ENCODE data around the gene GRAMD4.
A peak's percentile ranks its signal among the peaks of the same experiment; 100 is the strongest.
"Not testable (repeated sequence)": the region's sequence is repeated elsewhere in the genome, so short reads cannot be mapped to it uniquely, and the experiment has no call there.

GRAMD4 gene

DNA sequence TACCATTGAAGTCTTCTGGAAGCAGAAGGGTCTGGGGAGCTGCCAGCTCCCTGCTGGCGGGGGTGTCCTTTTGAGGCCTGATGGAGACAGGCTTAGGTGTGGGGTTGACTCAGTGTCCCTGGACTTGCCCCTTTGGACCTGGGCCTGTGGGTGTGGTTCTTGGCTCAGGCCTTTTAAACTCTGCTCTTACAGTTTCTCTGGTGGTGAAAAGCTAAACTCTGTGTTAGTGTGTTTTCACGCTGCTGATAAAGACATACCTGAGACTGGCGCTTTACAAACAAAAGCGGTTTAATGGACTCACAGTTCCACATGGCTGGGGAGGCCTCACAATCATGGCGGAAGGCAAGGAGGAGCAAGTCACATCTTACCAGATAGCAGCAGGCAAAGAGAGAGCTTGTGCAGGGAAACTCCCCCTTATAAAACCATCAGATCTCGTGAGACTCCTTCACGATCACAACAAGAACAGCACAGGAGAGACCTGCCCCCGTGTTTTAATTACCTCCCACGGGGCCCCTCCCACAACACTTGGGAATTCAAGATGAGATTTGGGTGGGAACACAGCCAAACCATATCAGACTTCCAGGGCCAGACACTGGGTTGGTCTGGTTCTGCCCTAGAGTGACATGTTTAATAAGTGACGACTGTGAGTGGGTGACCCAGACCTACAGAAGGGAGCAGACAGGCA is 26.5 kb downstream of the GRAMD4 start:
- Histone ChIP-seq H3K4me3 (ENCODE audit: low read depth, low read length) (no peak overlapping the region), H3K27me3 (replicated peaks) (no peaks in the 10 kb centered on the region), H3K36me3 (replicated peaks) (no peaks in the 10 kb centered on the region), H3K27ac (no peak overlapping the region)
- no peak for DNase-seq
- in situ Hi-C loops (cut with HindIII; ENCODE audit: low pct_ligation_motif_present, low sequenced_read_pairs), result no loop called here
- TF ChIP-seq, protein P1, sequence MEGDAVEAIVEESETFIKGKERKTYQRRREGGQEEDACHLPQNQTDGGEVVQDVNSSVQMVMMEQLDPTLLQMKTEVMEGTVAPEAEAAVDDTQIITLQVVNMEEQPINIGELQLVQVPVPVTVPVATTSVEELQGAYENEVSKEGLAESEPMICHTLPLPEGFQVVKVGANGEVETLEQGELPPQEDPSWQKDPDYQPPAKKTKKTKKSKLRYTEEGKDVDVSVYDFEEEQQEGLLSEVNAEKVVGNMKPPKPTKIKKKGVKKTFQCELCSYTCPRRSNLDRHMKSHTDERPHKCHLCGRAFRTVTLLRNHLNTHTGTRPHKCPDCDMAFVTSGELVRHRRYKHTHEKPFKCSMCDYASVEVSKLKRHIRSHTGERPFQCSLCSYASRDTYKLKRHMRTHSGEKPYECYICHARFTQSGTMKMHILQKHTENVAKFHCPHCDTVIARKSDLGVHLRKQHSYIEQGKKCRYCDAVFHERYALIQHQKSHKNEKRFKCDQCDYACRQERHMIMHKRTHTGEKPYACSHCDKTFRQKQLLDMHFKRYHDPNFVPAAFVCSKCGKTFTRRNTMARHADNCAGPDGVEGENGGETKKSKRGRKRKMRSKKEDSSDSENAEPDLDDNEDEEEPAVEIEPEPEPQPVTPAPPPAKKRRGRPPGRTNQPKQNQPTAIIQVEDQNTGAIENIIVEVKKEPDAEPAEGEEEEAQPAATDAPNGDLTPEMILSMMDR (IDR thresholded peaks at IDR 0.05; ENCODE audit: low read depth, low read length, missing control alignments), result no peak

DNA sequence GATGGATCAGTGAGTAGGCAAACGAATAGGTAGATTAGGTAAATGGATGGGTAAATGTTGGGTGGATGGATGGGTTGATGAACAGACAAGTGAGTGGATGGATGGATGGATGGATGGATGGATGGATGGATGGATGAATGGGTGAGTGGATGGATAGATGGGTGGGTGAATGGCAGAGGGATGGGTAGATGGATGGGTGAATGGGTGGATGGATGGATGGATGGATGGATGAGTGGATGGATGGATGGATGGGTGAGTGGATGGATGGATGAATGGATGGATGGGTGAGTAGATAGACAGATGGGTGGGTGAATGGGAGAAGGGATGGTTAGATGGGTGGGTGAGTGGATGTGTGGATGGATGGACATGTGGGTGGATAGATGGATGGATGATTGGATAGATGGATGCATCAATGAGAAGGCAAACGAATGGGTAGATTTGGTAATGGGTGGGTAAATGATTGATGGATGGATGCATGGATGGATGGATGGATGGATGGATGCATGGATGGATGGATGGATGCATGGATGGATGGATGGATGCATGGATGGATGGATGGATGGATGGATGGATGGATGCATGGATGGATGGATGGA is 28.1 kb downstream of the GRAMD4 start:
- DNase-seq; H3K36me3 ChIP-seq (replicated peaks); H3K4me3 ChIP-seq (ENCODE audit: low read depth, low read length); in situ Hi-C loops (cut with HindIII; ENCODE audit: low pct_ligation_motif_present, low sequenced_read_pairs); H3K27me3 ChIP-seq (replicated peaks); H3K27ac ChIP-seq: not testable (repeated sequence)

DNA sequence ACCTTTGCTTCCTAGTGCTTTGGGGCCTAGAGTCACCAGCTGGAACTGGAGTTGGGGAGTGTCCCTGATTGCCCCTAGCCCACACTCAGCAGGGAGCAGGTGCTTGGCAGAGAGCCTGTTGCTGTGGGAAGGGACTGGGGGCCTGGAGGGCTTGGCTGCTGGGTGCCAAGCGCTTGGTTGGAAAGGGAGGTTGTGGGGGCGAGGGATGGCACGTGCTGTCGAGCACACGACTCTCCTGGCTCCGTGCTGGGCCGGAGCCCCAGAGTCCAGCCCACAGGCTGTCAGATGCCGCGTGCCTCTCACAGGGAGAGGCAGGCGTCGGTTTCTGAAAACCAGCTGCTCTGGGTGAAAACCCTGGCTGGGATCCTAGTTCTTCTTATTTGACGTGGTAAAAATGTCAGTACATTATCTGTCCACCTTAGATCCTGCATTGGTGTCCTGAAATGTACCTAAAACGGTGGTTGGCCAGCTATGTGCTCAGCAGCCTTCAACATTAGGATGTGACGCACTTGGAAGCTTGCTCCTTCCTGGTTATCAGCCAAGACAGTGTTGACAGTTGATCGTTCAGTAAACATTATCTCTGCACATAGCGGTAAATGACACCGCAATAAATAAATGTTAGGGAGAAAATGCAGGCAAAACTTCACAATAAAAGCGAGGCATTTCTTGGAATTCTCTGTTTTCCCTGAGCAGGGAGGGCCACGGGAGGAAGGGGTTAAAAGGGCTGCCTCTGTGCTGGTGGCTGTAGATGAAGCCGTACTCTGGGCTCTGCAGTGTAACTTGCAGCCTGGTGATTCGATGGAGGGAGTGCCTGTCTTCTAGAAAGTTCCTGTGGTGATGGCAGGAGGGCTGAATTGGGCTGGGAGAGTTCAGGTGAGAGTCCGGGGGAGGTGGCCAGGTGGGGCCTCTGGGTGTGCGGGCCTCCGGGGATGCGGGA is 29.2 kb downstream of the GRAMD4 start:
- in situ Hi-C loops (cut with HindIII; ENCODE audit: low pct_ligation_motif_present, low sequenced_read_pairs), result no loop called here
- peak; percentile 15 for DNase-seq
- Histone ChIP-seq H3K27me3 (replicated peaks) (no peaks in the 10 kb centered on the region), H3K36me3 (replicated peaks) (no peaks in the 10 kb centered on the region), H3K4me3 (ENCODE audit: low read depth, low read length) (no peak overlapping the region), H3K27ac (no peak overlapping the region)
- TF ChIP-seq, protein P1 (IDR thresholded peaks at IDR 0.05; ENCODE audit: low read depth, low read length, missing control alignments), result no peak

DNA sequence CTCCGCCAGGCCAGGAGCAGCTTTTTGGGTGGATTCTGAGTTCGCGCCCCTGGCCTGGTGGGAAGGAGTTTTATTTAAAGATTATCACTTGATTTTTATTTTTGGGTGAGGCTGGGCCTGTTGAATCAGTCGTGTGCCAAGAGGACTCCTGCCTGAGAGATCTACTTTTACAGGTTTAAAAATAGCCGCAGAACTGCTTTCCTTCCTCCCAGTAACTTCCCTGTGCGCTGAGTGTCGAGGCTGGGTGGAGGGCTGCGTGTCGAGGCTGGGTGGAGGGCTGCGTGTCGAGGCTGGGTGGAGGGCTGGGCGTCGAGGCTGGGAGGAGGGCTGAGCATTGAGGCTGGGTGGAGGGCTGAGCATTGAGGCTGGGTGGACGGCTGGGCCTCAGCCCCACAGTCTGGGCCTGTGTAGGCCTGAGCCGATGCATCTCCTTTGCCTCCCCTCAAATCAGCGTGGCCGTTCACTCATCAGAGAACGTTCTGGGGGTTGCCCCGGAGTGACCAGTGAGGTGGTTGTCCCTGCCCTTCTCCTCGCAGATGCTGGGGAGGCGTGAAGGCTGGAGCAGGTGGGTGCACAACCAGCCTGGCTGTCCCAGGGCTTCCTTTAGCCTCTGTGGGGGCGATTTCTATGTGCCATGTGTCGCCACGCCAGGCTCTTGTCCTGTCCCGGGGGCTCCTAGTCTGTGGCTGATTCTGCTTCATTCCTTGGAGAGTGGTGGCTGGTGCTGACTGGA is 30.1 kb downstream of the GRAMD4 start:
- H3K4me3 ChIP-seq (ENCODE audit: low read depth, low read length), result no peak overlapping the region
- TF ChIP-seq, protein P1 (IDR thresholded peaks at IDR 0.05; ENCODE audit: low read depth, low read length, missing control alignments), result no peak
- no peak overlapping the region for H3K27ac ChIP-seq
- H3K36me3 ChIP-seq (replicated peaks), result no peaks in the 10 kb centered on the region
- no peaks in the 10 kb centered on the region for H3K27me3 ChIP-seq (replicated peaks)
- in situ Hi-C loops (cut with HindIII; ENCODE audit: low pct_ligation_motif_present, low sequenced_read_pairs), result no loop called here
- DNase-seq, result no peak

DNA sequence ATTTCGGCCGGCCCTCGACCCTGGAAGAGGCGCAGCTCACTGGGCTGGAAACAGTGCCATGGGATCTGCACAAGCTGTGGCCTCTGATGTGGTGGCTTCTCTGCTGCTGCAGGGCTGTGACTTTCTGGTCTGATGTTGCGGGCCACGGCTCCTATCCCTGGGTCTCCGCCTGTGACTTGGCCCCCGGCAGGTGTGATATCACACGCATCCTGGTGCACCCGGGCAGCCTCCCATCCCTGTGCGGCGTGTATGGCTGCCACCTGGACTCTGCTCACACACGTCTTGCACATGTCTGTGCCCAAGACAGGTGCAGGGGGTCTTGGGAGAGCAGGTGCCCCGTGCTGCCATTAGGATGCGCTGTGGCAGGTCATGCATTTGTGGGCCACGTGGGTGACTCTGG is 31.1 kb downstream of the GRAMD4 start:
- in situ Hi-C loops (cut with HindIII; ENCODE audit: low pct_ligation_motif_present, low sequenced_read_pairs), result no loop called here
- H3K4me3 ChIP-seq (ENCODE audit: low read depth, low read length), result no peak overlapping the region
- H3K27me3 ChIP-seq (replicated peaks), result no peaks in the 10 kb centered on the region
- H3K36me3 ChIP-seq (replicated peaks), result no peaks in the 10 kb centered on the region
- TF ChIP-seq, protein P1 (IDR thresholded peaks at IDR 0.05; ENCODE audit: low read depth, low read length, missing control alignments), result no peak
- H3K27ac ChIP-seq, result no peak overlapping the region
- DNase-seq, result no peak

Data from brain microvascular endothelial cell (primary cell).